ENCODE results near the gene WEE1.
A peak's percentile ranks its signal among the peaks of the same experiment; 100 is the strongest.
"Not testable (repeated sequence)": the region's sequence is repeated elsewhere in the genome, so short reads cannot be mapped to it uniquely, and the experiment has no call there.

The WEE1 gene

DNA sequence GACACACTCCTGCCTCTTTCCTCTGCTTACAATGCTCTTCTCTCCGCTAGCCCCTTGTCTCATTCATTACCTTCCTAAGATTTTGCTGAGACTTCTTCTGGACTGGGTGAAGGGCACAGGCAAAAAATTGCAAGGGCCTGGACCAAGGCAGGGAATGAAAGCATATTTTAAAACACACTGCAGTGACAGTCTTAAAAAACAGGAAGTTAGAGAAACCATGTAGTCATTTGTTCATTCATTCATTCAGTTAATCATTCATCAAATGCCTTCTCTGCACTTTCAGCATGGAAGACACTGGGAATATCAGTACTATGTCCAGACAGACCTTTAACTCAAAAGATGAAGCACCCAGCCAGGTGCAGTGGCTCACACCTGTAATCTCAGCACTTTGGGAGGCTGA, 45.5 kb downstream of the WEE1 start:
- H3K36me3 Mint-ChIP-seq, result peaks cover 7% of the 10 kb centered on the region
- peak overlapping the region; percentile 98 for H3K27ac Mint-ChIP-seq
- ATAC-seq, result no peak
- H3K4me1 Mint-ChIP-seq, result peaks cover 60% of the 10 kb centered on the region
- H3K27me3 Mint-ChIP-seq, result no peaks in the 10 kb centered on the region
- H3K4me3 Mint-ChIP-seq, result peak overlapping the region; percentile 12
- peaks cover 4% of the 10 kb centered on the region for H3K9me3 Mint-ChIP-seq

DNA sequence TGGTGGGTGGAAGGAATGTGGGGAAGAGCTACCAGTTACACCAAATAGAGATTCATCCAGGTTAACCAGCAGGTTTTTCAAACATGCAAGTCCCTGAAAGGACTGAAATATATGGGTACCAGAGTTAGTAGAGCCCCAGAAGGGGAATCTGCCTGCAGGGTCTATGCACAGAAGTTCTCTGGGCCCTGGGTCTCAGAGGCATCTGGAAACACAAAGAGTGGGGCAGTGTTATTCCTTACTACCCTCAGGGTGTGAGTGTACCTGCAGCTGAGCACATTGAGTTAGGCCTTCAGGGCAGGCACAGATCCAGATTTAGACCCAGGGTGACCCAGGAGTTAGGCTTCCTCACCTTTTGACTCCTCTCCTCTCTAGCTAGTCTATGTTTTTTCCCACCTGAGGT, 46.5 kb downstream of the WEE1 start:
- no peak for ATAC-seq
- peaks cover 60% of the 10 kb centered on the region for H3K4me1 Mint-ChIP-seq
- no peaks in the 10 kb centered on the region for H3K27me3 Mint-ChIP-seq
- peak overlapping the region; percentile 98 for H3K27ac Mint-ChIP-seq
- H3K9me3 Mint-ChIP-seq, result peaks cover 4% of the 10 kb centered on the region
- peaks cover 7% of the 10 kb centered on the region for H3K36me3 Mint-ChIP-seq
- peak overlapping the region; percentile 48 for H3K4me3 Mint-ChIP-seq

DNA sequence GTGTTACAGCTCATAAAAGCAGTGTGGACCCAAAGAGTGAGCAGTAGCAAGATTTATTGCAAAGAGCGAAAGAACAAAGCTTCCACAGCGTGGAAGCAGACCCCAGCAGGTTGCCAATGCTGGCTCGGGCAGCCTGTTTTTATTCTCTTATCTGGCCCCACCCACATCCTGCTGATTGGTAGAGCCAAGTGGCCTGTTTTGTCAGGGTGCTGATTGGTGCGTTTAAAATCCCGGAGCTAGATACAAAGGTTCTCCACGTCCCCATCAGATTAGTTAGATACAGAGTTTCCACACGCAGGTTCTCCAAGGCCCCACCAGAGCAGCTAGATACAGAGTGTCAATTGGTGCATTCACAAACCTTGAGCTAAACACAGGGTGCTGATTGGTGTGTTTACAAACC, 48.9 kb downstream of the WEE1 start:
- H3K27me3 Mint-ChIP-seq, ATAC-seq, H3K9me3 Mint-ChIP-seq, H3K4me3 Mint-ChIP-seq, H3K36me3 Mint-ChIP-seq: not testable (repeated sequence)
- Mint-ChIP-seq H3K27ac (peak overlapping the region; percentile 57), H3K4me1 (peaks cover 60% of the 10 kb centered on the region)

DNA sequence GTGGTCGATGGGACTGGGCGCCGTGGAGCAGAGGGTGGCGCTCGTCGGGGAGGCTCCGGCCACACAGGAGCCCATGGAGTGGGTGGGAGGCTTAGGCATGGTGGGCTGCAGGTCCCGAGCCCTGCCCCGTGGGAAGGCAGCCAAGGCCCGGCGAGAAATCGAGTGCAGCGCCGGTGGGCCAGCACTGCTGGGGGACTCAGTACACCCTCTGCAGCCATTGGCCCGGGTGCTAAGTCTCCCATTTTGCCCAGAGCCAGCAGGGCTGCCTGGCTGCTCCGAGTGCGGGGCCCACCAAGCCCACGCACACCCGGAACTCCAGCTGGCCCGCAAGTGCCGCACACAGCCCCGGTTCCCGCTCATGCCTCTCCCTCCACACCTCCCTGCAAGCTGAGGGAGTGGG, 49.6 kb downstream of the WEE1 start:
- not testable (repeated sequence) for H3K9me3 Mint-ChIP-seq

DNA sequence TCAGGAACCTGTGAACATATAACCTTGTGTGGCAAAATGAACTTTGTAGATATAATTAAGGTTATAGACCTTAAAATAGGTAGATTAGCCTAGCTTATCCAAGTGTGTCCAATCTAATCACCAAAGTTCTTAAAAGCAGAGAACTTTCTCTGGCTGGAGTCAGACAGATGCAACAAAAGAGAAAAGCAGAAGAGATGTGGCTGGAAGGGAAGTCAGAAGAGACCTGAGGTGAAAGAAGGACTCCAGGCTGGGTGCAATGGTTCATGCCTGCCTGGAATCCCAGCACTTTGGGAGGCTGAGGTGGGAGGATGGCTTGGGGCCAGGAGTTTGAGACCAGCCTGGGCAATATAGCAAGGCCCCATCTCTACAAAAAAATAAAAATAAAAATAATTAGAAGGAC, 51.0 kb downstream of the WEE1 start:
- H3K27ac Mint-ChIP-seq, result peak overlapping the region; percentile 94
- no peaks in the 10 kb centered on the region for H3K9me3 Mint-ChIP-seq
- peaks cover 57% of the 10 kb centered on the region for H3K4me1 Mint-ChIP-seq
- H3K36me3 Mint-ChIP-seq, result no peaks in the 10 kb centered on the region
- no peak overlapping the region for H3K4me3 Mint-ChIP-seq
- no peak for ATAC-seq
- no peaks in the 10 kb centered on the region for H3K27me3 Mint-ChIP-seq

More for the DNA sequence above, 49.6 kb downstream of the WEE1 start:
- peaks cover 57% of the 10 kb centered on the region for H3K4me1 Mint-ChIP-seq
- not testable (repeated sequence) for ATAC-seq, H3K27ac Mint-ChIP-seq, H3K27me3 Mint-ChIP-seq, H3K36me3 Mint-ChIP-seq, H3K4me3 Mint-ChIP-seq

DNA sequence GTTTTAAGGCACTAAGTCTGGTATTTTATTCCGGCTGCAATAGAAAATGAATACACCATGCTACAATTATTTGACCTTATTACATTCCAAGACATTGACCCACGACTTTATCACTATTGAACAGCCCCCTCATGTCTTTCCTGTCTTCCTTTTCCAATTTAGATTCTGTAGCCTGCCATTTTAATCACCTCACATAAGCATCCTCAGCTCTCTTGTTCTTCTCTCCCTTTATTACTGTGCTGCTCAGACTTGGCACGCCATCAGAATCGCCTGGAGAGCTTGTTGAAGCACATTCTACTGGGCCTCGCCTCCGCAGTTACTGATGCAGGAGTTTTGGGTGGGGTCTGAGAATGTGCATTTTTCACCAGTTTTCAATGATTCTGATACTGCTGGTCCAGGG, 51.7 kb downstream of the WEE1 start:
- peaks cover 57% of the 10 kb centered on the region for H3K4me1 Mint-ChIP-seq
- no peak for ATAC-seq
- no peaks in the 10 kb centered on the region for H3K27me3 Mint-ChIP-seq
- H3K36me3 Mint-ChIP-seq, result no peaks in the 10 kb centered on the region
- H3K9me3 Mint-ChIP-seq, result no peaks in the 10 kb centered on the region
- H3K4me3 Mint-ChIP-seq, result no peak overlapping the region
- H3K27ac Mint-ChIP-seq, result peak overlapping the region; percentile 94

DNA sequence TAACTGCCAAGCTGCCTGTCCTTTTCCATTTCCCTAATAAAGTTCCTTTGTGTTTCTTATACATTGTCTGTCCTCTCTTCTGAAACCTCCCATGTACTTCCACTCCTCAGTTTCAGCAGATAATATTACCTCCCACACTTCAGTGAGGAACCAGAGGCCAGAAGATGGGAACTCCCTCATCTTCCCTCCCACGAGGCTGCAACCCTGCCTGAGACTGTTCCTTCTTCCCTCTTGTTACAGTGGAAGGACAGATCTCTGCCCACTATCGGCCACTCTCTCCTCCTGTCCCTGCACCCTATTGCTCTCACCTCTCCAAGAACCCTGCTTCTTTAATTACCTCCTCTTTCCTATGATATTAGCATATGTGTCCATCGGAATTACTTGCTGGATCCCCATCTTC, 52.3 kb downstream of the WEE1 start:
- no peaks in the 10 kb centered on the region for H3K9me3 Mint-ChIP-seq
- H3K4me3 Mint-ChIP-seq, result no peak overlapping the region
- no peaks in the 10 kb centered on the region for H3K36me3 Mint-ChIP-seq
- H3K27ac Mint-ChIP-seq, result peak overlapping the region; percentile 94
- H3K27me3 Mint-ChIP-seq, result no peaks in the 10 kb centered on the region
- peaks cover 57% of the 10 kb centered on the region for H3K4me1 Mint-ChIP-seq
- ATAC-seq, result no peak

DNA sequence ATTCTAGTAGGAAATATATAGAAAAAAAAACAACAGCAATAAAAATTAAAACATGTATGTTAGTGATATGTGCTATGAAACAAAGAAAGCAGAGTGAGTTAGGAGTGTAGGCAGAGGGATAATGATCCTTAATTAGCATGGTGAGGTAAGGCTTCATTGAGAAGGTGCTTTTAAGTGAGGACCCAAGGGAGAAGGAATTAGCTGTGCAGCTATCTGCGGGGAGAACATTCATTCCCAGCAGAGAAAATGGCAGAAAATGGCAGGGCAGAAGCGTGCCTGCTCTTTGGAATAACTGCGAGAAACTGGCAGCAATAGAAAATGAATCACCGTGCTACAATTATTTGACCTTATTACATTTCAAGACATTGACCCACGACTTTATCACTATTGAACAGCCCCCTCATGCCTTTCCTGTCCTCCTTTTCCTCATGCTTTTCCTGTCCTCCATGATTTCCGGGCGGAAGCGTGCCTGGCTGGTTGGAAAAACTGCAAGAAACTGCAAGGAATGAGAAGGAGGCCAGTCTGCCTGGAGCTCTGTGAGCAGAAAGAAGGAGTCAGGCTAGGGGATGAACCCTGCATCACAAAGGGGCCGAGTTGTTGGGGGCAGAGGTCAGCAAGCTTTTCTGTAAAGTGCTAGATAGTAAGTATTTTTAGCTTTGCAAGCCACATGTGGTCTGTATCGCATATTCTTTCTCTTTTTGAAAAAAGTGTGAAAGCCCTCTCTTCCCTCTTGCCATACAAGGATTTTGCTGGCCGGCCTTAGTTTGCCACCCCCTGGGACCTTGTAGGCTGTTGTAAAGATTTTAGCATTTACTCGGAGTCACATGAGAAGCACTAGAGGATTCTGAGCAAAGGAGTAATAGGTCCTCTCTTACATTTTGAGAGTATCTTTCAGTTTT, 53.3 kb downstream of the WEE1 start:
- ATAC-seq, result peak; percentile 54
- no peaks in the 10 kb centered on the region for H3K27me3 Mint-ChIP-seq
- H3K4me1 Mint-ChIP-seq, result peaks cover 66% of the 10 kb centered on the region
- H3K36me3 Mint-ChIP-seq, result no peaks in the 10 kb centered on the region
- no peaks in the 10 kb centered on the region for H3K9me3 Mint-ChIP-seq
- H3K4me3 Mint-ChIP-seq, result no peak overlapping the region
- H3K27ac Mint-ChIP-seq, result peak overlapping the region; percentile 94

DNA sequence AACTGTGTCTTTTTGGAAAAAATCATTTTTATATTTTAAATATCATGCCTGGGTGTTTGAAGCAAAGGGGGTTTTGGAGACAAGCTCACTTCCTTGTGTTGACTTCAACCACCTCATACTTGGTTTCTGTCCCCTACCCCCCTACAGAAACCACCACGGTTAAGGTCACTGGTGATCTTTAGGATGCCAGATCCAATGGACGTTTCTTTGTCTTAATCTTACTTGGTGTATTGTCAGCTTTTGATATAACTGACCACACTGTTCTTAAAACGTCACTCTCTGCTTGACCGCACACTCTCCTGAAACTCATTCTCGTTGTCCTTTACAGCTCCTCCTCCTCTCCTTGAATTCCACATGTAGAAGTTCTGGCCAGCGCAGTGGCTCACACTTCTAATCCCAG, 55.6 kb downstream of the WEE1 start:
- Mint-ChIP-seq H3K27ac (peak overlapping the region; percentile 94), H3K4me3 (peak overlapping the region; percentile 40), H3K4me1 (peaks cover 74% of the 10 kb centered on the region), H3K9me3 (no peaks in the 10 kb centered on the region), H3K36me3 (no peaks in the 10 kb centered on the region), H3K27me3 (no peaks in the 10 kb centered on the region)
- ATAC-seq, result peak; percentile 93

DNA sequence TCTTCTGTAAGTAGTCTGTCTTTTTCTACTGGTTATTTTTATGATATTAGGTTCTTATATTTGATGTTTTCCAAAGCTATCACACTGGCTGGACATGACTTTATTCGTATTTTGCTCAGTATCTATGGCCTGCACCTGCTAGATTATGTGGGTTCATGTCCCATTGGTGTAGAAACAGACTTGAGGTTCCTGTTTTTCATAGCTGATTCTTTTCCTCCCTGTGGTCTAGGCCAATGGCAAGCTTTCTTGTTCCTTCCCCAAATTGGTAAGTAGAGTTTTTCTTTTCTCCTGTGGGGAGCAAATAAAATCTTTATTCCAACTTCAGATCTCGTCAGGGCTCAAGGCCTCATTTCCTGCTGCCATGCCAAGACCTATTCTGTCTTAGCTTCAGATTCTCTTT, 60.2 kb downstream of the WEE1 start:
- no peaks in the 10 kb centered on the region for H3K9me3 Mint-ChIP-seq
- H3K27me3 Mint-ChIP-seq, result no peaks in the 10 kb centered on the region
- H3K4me3 Mint-ChIP-seq, result no peak overlapping the region
- H3K4me1 Mint-ChIP-seq, result peaks cover 47% of the 10 kb centered on the region
- no peak for ATAC-seq
- no peaks in the 10 kb centered on the region for H3K36me3 Mint-ChIP-seq
- H3K27ac Mint-ChIP-seq, result peak overlapping the region; percentile 73

DNA sequence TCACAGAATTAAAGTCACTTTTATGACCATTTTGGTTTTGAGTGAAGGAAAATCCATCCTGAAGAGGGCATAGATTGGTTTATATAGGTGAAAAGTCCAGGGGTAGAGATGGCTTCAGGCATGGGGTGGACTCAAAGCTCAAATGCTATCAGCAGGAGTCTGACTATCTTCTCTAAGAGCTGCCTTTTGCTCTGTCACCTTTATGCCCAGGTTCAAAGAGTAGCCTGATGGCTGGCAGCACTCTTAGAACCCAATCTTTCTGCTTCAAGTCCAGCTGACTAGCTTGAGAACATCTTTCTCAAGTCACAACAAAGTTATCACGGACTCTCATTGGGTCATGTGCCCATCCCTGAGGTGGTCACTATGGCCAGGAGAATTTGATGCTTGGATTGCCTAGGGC, 63.2 kb downstream of the WEE1 start:
- peaks cover 39% of the 10 kb centered on the region for H3K4me1 Mint-ChIP-seq
- no peaks in the 10 kb centered on the region for H3K9me3 Mint-ChIP-seq
- H3K36me3 Mint-ChIP-seq, result no peaks in the 10 kb centered on the region
- H3K27me3 Mint-ChIP-seq, result no peaks in the 10 kb centered on the region
- ATAC-seq, result no peak
- no peak overlapping the region for H3K4me3 Mint-ChIP-seq
- no peak overlapping the region for H3K27ac Mint-ChIP-seq

DNA sequence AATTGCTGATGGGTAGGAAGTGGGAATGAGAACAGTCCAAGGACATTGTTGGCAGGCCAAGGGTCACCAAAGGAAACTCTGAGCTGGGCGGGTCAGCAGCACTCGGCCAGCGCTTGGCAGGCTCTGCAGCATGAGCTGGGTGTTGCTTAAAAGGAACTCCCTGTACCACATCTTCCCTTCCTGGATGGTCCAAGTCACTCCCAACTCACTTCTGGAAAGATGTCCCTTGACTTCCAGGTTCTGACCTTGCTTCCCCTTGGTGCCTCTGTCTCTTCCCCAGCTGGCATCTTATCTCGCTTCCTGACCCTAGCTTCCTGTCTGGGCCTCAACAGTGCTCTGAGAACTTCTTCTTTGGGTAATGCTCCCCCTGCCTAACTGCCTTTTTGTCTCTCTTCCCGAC, 65.6 kb downstream of the WEE1 start:
- peak overlapping the region; percentile 76 for H3K27ac Mint-ChIP-seq
- ATAC-seq, result no peak
- no peak overlapping the region for H3K4me3 Mint-ChIP-seq
- no peaks in the 10 kb centered on the region for H3K36me3 Mint-ChIP-seq
- no peaks in the 10 kb centered on the region for H3K27me3 Mint-ChIP-seq
- peaks cover 34% of the 10 kb centered on the region for H3K4me1 Mint-ChIP-seq
- H3K9me3 Mint-ChIP-seq, result no peaks in the 10 kb centered on the region
